Raji (cell line): ENCODE measurements around the gene FNDC11.

Experiments used
- POLR2A ChIP-seq: IDR thresholded peaks from 2 replicates; pipeline ENCODE4 v1.6.1; 2011; ENCODE audit warnings: low read depth, low read length, control low read depth; ENCODE audit not compliant: insufficient read depth

Gene FNDC11

DNA sequence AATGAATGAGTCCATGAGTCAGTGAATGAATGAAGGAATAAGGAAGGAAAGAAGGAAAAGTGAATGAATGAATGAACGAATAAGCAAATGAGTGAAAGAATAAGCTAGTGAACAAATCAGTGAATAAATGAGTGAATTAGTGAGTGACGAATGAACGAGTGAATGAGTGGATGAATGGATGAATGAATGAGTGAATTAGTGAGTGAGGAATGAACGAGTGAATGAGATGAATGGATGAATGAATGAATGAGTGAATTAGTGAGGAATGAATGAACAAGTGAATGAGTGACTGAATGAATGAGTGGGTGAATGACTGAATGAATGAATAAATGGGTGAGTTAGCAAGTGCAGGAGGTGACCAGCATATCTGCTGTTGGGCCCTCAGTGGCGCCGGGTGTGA is 10.2 kb upstream of the FNDC11 start:
- TF ChIP-seq POLR2A, result no peak

DNA sequence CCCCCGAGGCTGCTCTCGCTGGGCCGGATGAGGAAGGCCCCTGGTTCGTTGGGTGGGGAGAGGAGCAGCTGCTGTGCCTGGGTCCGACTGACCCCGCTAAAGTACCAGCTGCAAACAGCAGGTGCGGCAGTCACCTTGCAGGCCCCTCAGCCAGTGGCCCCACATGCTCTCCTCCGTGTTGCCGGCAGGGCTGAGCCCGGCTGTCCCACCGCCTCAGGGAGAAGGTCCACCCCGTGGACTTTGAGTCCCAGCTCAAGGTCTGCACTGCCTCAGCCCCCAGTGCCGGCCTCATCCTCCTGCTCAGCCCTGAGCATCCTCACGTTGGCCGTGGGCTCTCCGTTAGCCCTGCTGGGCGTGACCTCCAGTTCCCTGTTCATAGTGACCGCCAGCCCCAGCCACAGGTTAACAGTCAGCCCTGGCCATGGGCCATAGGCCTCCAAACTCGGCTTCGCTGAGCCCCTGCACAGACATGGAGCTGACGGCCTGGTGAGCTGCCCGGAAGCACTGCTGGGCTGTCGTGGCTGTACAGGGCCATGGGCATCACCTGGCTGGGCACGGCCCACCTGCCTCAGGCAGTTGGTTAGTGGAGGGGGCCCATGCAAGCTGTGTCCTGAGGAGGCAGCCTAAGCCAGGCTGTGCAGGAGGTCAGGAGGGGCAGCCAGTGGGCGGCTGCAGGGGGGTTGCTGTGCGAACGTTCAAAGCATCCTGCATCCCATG is 9.6 kb upstream of the FNDC11 start:
- no peak for TF ChIP-seq POLR2A

GRCh38 chr20:63544958-63545516 is 8.9 kb upstream of the FNDC11 start:
- no peak for TF ChIP-seq POLR2A

GRCh38 chr20:63545814-63546213 is 8.1 kb upstream of the FNDC11 start:
- no peak for TF ChIP-seq POLR2A

GRCh38 chr20:63546256-63546955 is 7.6 kb upstream of the FNDC11 start:
- no peak for TF ChIP-seq POLR2A

GRCh38 chr20:63546956-63547724 is 6.8 kb upstream of the FNDC11 start:
- no peak for TF ChIP-seq POLR2A

- TF ChIP-seq POLR2A, result no peak
Observed at GRCh38 chr20:63547725-63548480, 6.1 kb upstream of the FNDC11 start, which contains the start of gene SRMS. Gene SRMS (minus strand): TSS chr20:63547749. CDS start chr20:63547463, 286 bp downstream.

GRCh38 chr20:63548542-63548941 is 5.4 kb upstream of the FNDC11 start:
- TF ChIP-seq POLR2A, result no peak

GRCh38 chr20:63549019-63549418 is 4.9 kb upstream of the FNDC11 start:
- TF ChIP-seq POLR2A, result no peak

GRCh38 chr20:63549679-63550282 is 4.2 kb upstream of the FNDC11 start:
- TF ChIP-seq POLR2A, result no peak

DNA sequence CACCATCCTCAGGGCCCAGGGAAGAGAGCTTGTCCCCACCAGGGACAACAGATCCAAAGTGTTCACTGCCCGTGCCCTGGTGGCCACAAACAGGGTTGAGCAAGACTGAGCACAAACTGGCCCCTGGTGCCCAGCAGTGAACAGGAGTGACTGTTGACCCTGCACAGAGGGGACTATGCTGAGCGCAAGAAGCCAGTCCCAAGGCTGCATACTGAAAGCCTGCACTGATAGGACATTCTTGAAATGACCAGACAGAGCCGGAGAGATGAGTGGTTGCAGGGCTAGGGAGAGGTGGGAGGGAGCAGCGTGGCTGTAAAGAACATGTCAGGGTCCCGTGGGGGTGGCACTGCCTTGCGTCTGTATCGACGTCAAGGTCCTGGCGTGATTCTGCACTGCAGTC is 2.9 kb upstream of the FNDC11 start:
- no peak for TF ChIP-seq POLR2A

GRCh38 chr20:63552481-63553249 is 1.3 kb upstream of the FNDC11 start:
- no peak for TF ChIP-seq POLR2A

GRCh38 chr20:63553251-63553932 is 567 bp upstream of the FNDC11 start:
- TF ChIP-seq POLR2A, result no peak
